HEK293 (cell line): ENCODE data around the gene HMGN4.
A peak's percentile ranks its signal among the peaks of the same experiment; 100 is the strongest.

Source experiments
- CTCF ChIA-PET: fragments of 350-600 bp; formaldehyde crosslinking; extraction: SDS; loops from one replicate; lab custom pipeline; 2021; ENCODE audit warnings: antibody characterized with exemption; lab: Yijun Ruan, JAX
- POLR2A ChIA-PET: fragments of 300-600 bp; formaldehyde crosslinking; extraction: SDS; loops from one replicate; lab custom pipeline; 2020; ENCODE audit warnings: antibody characterized with exemption, inconsistent platforms; lab: Yijun Ruan, JAX
- H3K27ac ChIP-seq: fragments of 200-500 bp; sonication (Bioruptor generic); 2 replicates; pipeline ENCODE4 v1.5.1; 2014; ENCODE audit warnings: low read depth, low read length, control low read depth, inconsistent platforms; ENCODE audit errors: extremely low read depth
- H3K36me3 ChIP-seq, 2 experiments: fragments of 200-500 bp in 1 of 2; sonication (Bioruptor generic) in 1 of 2; 1 replicate in 1 of 2; 2 replicates in 1 of 2; pipeline ENCODE4 v1.5.1; 2014 to 2017; ENCODE audit warnings: inconsistent platforms in 2 of 2, low read length in 2 of 2; ENCODE audit not compliant: control insufficient read depth in 2 of 2, insufficient read depth in 1 of 2
- H3K4me1 ChIP-seq: fragments of 200-500 bp; sonication (Bioruptor generic); 2 replicates; pipeline ENCODE4 v1.5.1; 2014; ENCODE audit warnings: mild to moderate bottlenecking, low read length, inconsistent platforms; ENCODE audit not compliant: control insufficient read depth, insufficient read depth
- H3K4me3 ChIP-seq: 2 replicates; pipeline ENCODE4 v1.5.1; 2011; ENCODE audit warnings: low read depth, mild to moderate bottlenecking, control low read depth, low read length, moderate library complexity
- H3K9me3 ChIP-seq: fragments of 200-500 bp; sonication (Bioruptor generic); 2 replicates; pipeline ENCODE4 v1.5.1; 2014; ENCODE audit warnings: low read depth, low read length, inconsistent platforms; ENCODE audit not compliant: control insufficient read depth, insufficient read depth
- BCL11A ChIP-seq: fragments of 450-650 bp; formaldehyde crosslinking; IDR thresholded peaks from 2 replicates; pipeline ENCODE4 v1.5.1; 2016; ENCODE audit warnings: low read depth, missing biosample characterization, missing genetic modification characterization
- KLF8 ChIP-seq: fragments of 450-650 bp; formaldehyde crosslinking; IDR thresholded peaks from 2 replicates; pipeline ENCODE4 v1.5.1; 2016; ENCODE audit warnings: missing biosample characterization, missing genetic modification characterization
- PRDM1 ChIP-seq: fragments of 450-650 bp; formaldehyde crosslinking; IDR thresholded peaks from 2 replicates; pipeline ENCODE4; 2016; ENCODE audit warnings: missing biosample characterization, missing genetic modification characterization
- SCRT1 ChIP-seq: fragments of 450-650 bp; formaldehyde crosslinking; IDR thresholded peaks from 2 replicates; pipeline ENCODE4 v1.5.1; 2016; ENCODE audit warnings: missing biosample characterization, missing genetic modification characterization, borderline replicate concordance
- YY1 ChIP-seq: fragments of 450-650 bp; formaldehyde crosslinking; IDR thresholded peaks from 2 replicates; pipeline ENCODE4 v1.5.1; 2018; ENCODE audit warnings: missing biosample characterization, missing genetic modification characterization
- ZBTB1 ChIP-seq: fragments of 450-650 bp; formaldehyde crosslinking; IDR thresholded peaks from 2 replicates; pipeline ENCODE4 v1.5.1; 2016; ENCODE audit warnings: missing biosample characterization, missing genetic modification characterization
- ZFHX2 ChIP-seq: fragments of 450-650 bp; formaldehyde crosslinking; conservative IDR thresholded peaks from 2 replicates; pipeline ENCODE4 v1.5.1; 2016; ENCODE audit warnings: missing biosample characterization, missing genetic modification characterization
- ZNF132 ChIP-seq: fragments of 450-650 bp; formaldehyde crosslinking; IDR thresholded peaks from 2 replicates; pipeline ENCODE4 v1.5.1; 2017; ENCODE audit warnings: missing biosample characterization, missing genetic modification characterization, borderline replicate concordance
- ZNF350 ChIP-seq: fragments of 450-650 bp; formaldehyde crosslinking; IDR thresholded peaks from 2 replicates; pipeline ENCODE4 v1.5.0; 2017; ENCODE audit warnings: missing biosample characterization, mild to moderate bottlenecking, missing genetic modification characterization
- ZNF404 ChIP-seq: fragments of 450-650 bp; formaldehyde crosslinking; IDR thresholded peaks from 2 replicates; pipeline ENCODE4 v1.5.1; 2017; ENCODE audit warnings: missing biosample characterization, missing genetic modification characterization
- ZNF530 ChIP-seq: fragments of 450-650 bp; formaldehyde crosslinking; IDR thresholded peaks from 2 replicates; pipeline ENCODE4 v1.5.1; 2016; ENCODE audit warnings: low read depth, missing biosample characterization, missing genetic modification characterization
- ZNF548 ChIP-seq: fragments of 450-650 bp; formaldehyde crosslinking; IDR thresholded peaks from 2 replicates; pipeline ENCODE4 v1.5.1; 2016; ENCODE audit warnings: missing biosample characterization, missing genetic modification characterization
- ZNF571 ChIP-seq: fragments of 450-650 bp; formaldehyde crosslinking; IDR thresholded peaks from 2 replicates; pipeline ENCODE4 v1.5.0; 2017; ENCODE audit warnings: missing biosample characterization, missing genetic modification characterization
- ZNF629 ChIP-seq: fragments of 450-650 bp; formaldehyde crosslinking; IDR thresholded peaks from 2 replicates; pipeline ENCODE4 v1.5.1; 2017; ENCODE audit warnings: missing biosample characterization, missing genetic modification characterization
- ZNF654 ChIP-seq: fragments of 450-650 bp; formaldehyde crosslinking; IDR thresholded peaks from 2 replicates; pipeline ENCODE4 v1.5.1; 2016; ENCODE audit warnings: low read depth, missing biosample characterization, missing genetic modification characterization
- ZNF670 ChIP-seq: fragments of 450-650 bp; formaldehyde crosslinking; IDR thresholded peaks from 2 replicates; pipeline ENCODE4 v1.5.1; 2016; ENCODE audit warnings: missing biosample characterization, missing genetic modification characterization, low read depth
- ZNF692 ChIP-seq: fragments of 450-650 bp; formaldehyde crosslinking; IDR thresholded peaks from 2 replicates; pipeline ENCODE4 v1.5.1; 2016; ENCODE audit warnings: missing biosample characterization, missing genetic modification characterization
- TF ChIP-seq, protein P1 (sequence below): fragments of 450-650 bp; formaldehyde crosslinking; IDR thresholded peaks from 2 replicates; pipeline ENCODE4 v1.5.1; 2016; ENCODE audit warnings: missing biosample characterization, missing genetic modification characterization
- TF ChIP-seq, protein P2 (sequence below): fragments of 450-650 bp; formaldehyde crosslinking; IDR thresholded peaks from 2 replicates; pipeline ENCODE4 v1.5.1; 2017; ENCODE audit warnings: missing biosample characterization, missing genetic modification characterization
- TF ChIP-seq, protein P3 (sequence below): fragments of 450-650 bp; formaldehyde crosslinking; IDR thresholded peaks from 2 replicates; pipeline ENCODE4 v1.5.1; 2016; ENCODE audit warnings: missing biosample characterization, missing genetic modification characterization
- TF ChIP-seq, protein P4 (sequence below): fragments of 450-650 bp; formaldehyde crosslinking; IDR thresholded peaks from 2 replicates; pipeline ENCODE4 v1.5.1; 2016; ENCODE audit warnings: missing biosample characterization, missing genetic modification characterization

Gene HMGN4

GRCh38 chr6:26491604-26492003, 46.6 kb upstream of the HMGN4 start:
- no peaks in the 10 kb centered on the region for H3K36me3 ChIP-seq
- TF ChIP-seq ZFHX2 (tag by site-specific recombination) (no peak), ZBTB1 (tag by site-specific recombination) (no peak), SCRT1 (no peak), PRDM1 (tag by site-specific recombination) (no peak), ZNF548 (tag by site-specific recombination) (no peak), BCL11A (no peak), ZNF132 (tag by site-specific recombination) (no peak), ZNF571 (tag by site-specific recombination) (no peak), ZNF670 (tag by site-specific recombination) (no peak)
- TF ChIP-seq, protein P1, sequence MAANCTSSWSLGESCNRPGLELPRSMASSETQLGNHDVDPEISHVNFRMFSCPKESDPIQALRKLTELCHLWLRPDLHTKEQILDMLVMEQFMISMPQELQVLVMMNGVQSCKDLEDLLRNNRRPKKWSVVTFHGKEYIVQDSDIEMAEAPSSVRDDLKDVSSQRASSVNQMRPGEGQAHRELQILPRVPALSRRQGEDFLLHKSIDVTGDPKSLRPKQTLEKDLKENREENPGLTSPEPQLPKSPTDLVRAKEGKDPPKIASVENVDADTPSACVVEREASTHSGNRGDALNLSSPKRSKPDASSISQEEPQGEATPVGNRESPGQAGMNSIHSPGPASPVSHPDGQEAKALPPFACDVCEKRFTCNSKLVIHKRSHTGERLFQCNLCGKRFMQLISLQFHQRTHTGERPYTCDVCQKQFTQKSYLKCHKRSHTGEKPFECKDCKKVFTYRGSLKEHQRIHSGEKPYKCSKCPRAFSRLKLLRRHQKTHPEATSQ (tag by site-specific recombination): no peak
- TF ChIP-seq, protein P2, sequence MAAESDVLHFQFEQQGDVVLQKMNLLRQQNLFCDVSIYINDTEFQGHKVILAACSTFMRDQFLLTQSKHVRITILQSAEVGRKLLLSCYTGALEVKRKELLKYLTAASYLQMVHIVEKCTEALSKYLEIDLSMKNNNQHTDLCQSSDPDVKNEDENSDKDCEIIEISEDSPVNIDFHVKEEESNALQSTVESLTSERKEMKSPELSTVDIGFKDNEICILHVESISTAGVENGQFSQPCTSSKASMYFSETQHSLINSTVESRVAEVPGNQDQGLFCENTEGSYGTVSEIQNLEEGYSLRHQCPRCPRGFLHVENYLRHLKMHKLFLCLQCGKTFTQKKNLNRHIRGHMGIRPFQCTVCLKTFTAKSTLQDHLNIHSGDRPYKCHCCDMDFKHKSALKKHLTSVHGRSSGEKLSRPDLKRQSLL (tag by site-specific recombination): no peak

DNA sequence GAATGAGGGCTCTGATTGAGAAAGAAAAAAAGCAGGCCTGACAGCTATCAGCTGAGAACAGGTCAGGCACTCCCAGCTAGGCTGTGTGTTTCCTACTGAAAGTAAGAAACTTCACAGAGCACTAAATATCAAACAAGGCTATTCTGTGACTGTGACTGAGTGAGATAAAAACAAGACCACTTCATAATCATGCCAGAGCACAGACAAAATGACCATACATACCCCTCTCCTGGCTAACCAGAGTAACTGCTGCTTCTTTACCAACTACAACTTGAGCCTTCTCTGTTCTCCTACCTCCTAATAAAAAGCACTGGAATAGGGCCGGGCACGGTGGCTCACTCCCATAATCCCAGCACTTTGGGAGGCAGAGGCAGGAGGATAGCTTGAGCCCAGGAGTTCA, 44.9 kb upstream of the HMGN4 start:
- CTCF ChIA-PET: interaction anchor here (0.6 to 0.7 kb wide), 2 partner anchors 60 to 152 kb away, joined by 3 to 4 read pairs; no protein-coding TSS in a partner anchor
- no peaks in the 10 kb centered on the region for H3K36me3 ChIP-seq
- TF ChIP-seq ZNF692 (tag by site-specific recombination) (no peak), ZNF629 (tag by site-specific recombination) (no peak), ZNF654 (tag by site-specific recombination) (peak; percentile 38), ZNF350 (tag by site-specific recombination) (no peak), YY1 (tag by site-specific recombination) (no peak), ZNF404 (tag by site-specific recombination) (no peak), KLF8 (tag by site-specific recombination) (no peak), ZNF530 (tag by site-specific recombination) (no peak)
- TF ChIP-seq, protein P3, sequence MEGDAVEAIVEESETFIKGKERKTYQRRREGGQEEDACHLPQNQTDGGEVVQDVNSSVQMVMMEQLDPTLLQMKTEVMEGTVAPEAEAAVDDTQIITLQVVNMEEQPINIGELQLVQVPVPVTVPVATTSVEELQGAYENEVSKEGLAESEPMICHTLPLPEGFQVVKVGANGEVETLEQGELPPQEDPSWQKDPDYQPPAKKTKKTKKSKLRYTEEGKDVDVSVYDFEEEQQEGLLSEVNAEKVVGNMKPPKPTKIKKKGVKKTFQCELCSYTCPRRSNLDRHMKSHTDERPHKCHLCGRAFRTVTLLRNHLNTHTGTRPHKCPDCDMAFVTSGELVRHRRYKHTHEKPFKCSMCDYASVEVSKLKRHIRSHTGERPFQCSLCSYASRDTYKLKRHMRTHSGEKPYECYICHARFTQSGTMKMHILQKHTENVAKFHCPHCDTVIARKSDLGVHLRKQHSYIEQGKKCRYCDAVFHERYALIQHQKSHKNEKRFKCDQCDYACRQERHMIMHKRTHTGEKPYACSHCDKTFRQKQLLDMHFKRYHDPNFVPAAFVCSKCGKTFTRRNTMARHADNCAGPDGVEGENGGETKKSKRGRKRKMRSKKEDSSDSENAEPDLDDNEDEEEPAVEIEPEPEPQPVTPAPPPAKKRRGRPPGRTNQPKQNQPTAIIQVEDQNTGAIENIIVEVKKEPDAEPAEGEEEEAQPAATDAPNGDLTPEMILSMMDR (tag by site-specific recombination): 0 out of 2 replicates have a peak, but pooled peaks have one; percentile 22
- TF ChIP-seq, protein P4, sequence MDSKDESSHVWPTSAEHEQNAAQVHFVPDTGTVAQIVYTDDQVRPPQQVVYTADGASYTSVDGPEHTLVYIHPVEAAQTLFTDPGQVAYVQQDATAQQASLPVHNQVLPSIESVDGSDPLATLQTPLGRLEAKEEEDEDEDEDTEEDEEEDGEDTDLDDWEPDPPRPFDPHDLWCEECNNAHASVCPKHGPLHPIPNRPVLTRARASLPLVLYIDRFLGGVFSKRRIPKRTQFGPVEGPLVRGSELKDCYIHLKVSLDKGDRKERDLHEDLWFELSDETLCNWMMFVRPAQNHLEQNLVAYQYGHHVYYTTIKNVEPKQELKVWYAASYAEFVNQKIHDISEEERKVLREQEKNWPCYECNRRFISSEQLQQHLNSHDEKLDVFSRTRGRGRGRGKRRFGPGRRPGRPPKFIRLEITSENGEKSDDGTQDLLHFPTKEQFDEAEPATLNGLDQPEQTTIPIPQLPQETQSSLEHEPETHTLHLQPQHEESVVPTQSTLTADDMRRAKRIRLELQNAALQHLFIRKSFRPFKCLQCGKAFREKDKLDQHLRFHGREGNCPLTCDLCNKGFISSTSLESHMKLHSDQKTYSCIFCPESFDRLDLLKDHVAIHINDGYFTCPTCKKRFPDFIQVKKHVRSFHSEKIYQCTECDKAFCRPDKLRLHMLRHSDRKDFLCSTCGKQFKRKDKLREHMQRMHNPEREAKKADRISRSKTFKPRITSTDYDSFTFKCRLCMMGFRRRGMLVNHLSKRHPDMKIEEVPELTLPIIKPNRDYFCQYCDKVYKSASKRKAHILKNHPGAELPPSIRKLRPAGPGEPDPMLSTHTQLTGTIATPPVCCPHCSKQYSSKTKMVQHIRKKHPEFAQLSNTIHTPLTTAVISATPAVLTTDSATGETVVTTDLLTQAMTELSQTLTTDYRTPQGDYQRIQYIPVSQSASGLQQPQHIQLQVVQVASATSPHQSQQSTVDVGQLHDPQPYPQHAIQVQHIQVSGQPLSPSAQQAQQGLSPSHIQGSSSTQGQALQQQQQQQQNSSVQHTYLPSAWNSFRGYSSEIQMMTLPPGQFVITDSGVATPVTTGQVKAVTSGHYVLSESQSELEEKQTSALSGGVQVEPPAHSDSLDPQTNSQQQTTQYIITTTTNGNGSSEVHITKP: no peak
- TF ChIP-seq, all 188 proteins: peak for 2
- Histone ChIP-seq H3K27ac (no peak overlapping the region), H3K4me3 (no peak overlapping the region), H3K9me3 (no peaks in the 10 kb centered on the region), H3K4me1 (no peaks in the 10 kb centered on the region)
- POLR2A ChIA-PET: no interaction called here

More at GRCh38 chr6:26491604-26492003, 46.6 kb upstream of the HMGN4 start:
- Histone ChIP-seq H3K4me1 (no peaks in the 10 kb centered on the region), H3K27ac (no peak overlapping the region), H3K4me3 (no peak overlapping the region), H3K9me3 (no peaks in the 10 kb centered on the region)
- CTCF ChIA-PET: no interaction called here
- POLR2A ChIA-PET: interaction anchor here (0.6 kb wide), 1 partner anchor 37 kb away, joined by 4 read pairs; no protein-coding TSS in a partner anchor
